HepG2 (cell line): ENCODE measurements around the gene GALNTL6. TPM values are rescaled to one million over a fixed set of nuclear protein-coding genes. Genes with fewer than 3 reads are reported as not detected.

Experiments
- ATAC-seq: fragments of 200-7000 bp; cut with Tn5 transposase; 3 replicates; pipeline ENCODE4 v1.9.1; 2020; ENCODE audit warnings: mild to moderate bottlenecking, moderate library complexity
- BruUV-seq: library from RNA; stranded (reverse); fragments of 400-500 nt; replicated peaks from 2 replicates; lab custom pipeline; 2021; lab: Mats Ljungman, UMichigan
- CTCF ChIA-PET: fragments of 300-600 bp; formaldehyde crosslinking; extraction: SDS; loops from one replicate; lab custom pipeline; 2021; ENCODE audit warnings: low total read pairs, inconsistent platforms, low intra/inter-chr PET ratio; lab: Yijun Ruan, JAX
- POLR2A ChIA-PET: fragments of 350-600 bp; sonication (Branson Sonifier 250); formaldehyde crosslinking; loops from one replicate; lab custom pipeline; 2020; ENCODE audit warnings: antibody characterized with exemption, inconsistent platforms; lab: Yijun Ruan, JAX
- DNase-seq: peaks from one replicate; pipeline ENCODE4 v3.0.0-alpha.2; 2015; ENCODE audit warnings: low spot score
- FAIRE-seq: peaks from 3 replicates; lab custom pipeline; 2011; peaks lifted over from hg19 to GRCh38; lab: Jason Lieb, UNC
- H2AFZ ChIP-seq: one replicate; pipeline ENCODE4 v1.6.1; 2011; ENCODE audit warnings: low read length, inconsistent platforms
- H3K27ac ChIP-seq: fragments of 300-600 bp; 3 replicates; pipeline ENCODE4 v1.8.0; 2011; ENCODE audit warnings: mixed run types, mild to moderate bottlenecking, mixed read lengths, low read length, inconsistent platforms; ENCODE audit not compliant: insufficient read depth; ENCODE audit errors: extremely low read length
- H3K27me3 ChIP-seq, 2 experiments: fragments of 200-600 bp in 1 of 2; 2 replicates in 1 of 2; 3 replicates in 1 of 2; pipeline versions ENCODE4 v1.6.0 to v1.8.0; 2011; ENCODE audit warnings: low read length in 2 of 2, mild to moderate bottlenecking in 2 of 2, moderate library complexity in 2 of 2, inconsistent platforms in 1 of 2; ENCODE audit not compliant: insufficient read depth in 2 of 2, control insufficient read depth in 1 of 2
- H3K36me3 ChIP-seq, 2 experiments: fragments of 200-600 bp in 1 of 2; replicated peaks in 1 of 2; 2 replicates in 1 of 2; 3 replicates in 1 of 2; pipeline versions ENCODE4 v1.5.1 to v1.8.0; 2011; ENCODE audit warnings: low read length in 2 of 2, inconsistent platforms in 1 of 2; ENCODE audit not compliant: insufficient read depth in 2 of 2, control insufficient read depth in 1 of 2
- H3K4me1 ChIP-seq: 2 replicates; pipeline ENCODE4 v1.5.1; 2012; ENCODE audit warnings: low read length, inconsistent platforms; ENCODE audit not compliant: insufficient read depth
- H3K4me2 ChIP-seq: 2 replicates; pipeline ENCODE4 v1.6.0; 2011; ENCODE audit warnings: low read depth, low read length, inconsistent platforms
- H3K4me3 ChIP-seq, 3 experiments: fragments of 200-600 bp in 1 of 3; sonication (generic), shearing (Covaris generic) in 1 of 3; replicated peaks in 1 of 3; 2 replicates each; pipeline ENCODE4 v1.5.1; 2011 to 2016; ENCODE audit warnings: low read length in 3 of 3, inconsistent platforms in 2 of 3, low read depth in 2 of 3, mild to moderate bottlenecking in 2 of 3, control low read depth in 1 of 3, mixed read lengths in 1 of 3; ENCODE audit not compliant: insufficient read depth in 1 of 3
- H3K79me2 ChIP-seq: one replicate; pipeline ENCODE4 v1.6.1; 2011; ENCODE audit warnings: low read length, inconsistent platforms; ENCODE audit not compliant: insufficient read depth
- H3K9ac ChIP-seq: 2 replicates; pipeline ENCODE4 v1.6.0; 2011; ENCODE audit warnings: mild to moderate bottlenecking, low read depth, low read length, inconsistent platforms; ENCODE audit not compliant: insufficient read depth
- H3K9me3 ChIP-seq: 2 replicates; pipeline ENCODE4 v1.5.1; 2012; ENCODE audit warnings: mild to moderate bottlenecking, low read length
- H4K20me1 ChIP-seq: 2 replicates; pipeline ENCODE4 v1.6.0; 2011; ENCODE audit warnings: inconsistent platforms, mild to moderate bottlenecking, low read length, moderate library complexity; ENCODE audit not compliant: insufficient read depth
- CEBPG ChIP-seq: IDR thresholded peaks from 2 replicates; pipeline ENCODE4 v1.6.1; 2016
- EHMT2 ChIP-seq: fragments of 200-600 bp; sonication (generic); IDR thresholded peaks from 2 replicates; pipeline ENCODE4 v1.7.0; 2017; ENCODE audit warnings: antibody characterized with exemption, low read depth, low read length, borderline replicate concordance
- HMG20A ChIP-seq: IDR thresholded peaks from 2 replicates; pipeline ENCODE4 v1.6.1; 2016; ENCODE audit warnings: borderline replicate concordance
- KLF13 ChIP-seq: sonication (generic); formaldehyde crosslinking; IDR thresholded peaks from 2 replicates; pipeline ENCODE4 v1.4.0; 2020; ENCODE audit warnings: mild to moderate bottlenecking, missing genetic modification reagents
- RBM39 ChIP-seq: fragments of 200-400 bp; formaldehyde crosslinking; IDR thresholded peaks from one replicate; pipeline ENCODE4 v1.6.1; 2018; ENCODE audit warnings: antibody characterized with exemption, mild to moderate bottlenecking, low read depth, low read length; ENCODE audit not compliant: poor library complexity, severe bottlenecking
- WGBS: methylation state at CpG from one replicate; pipeline ENCODE4 v1.1.6; 2017; ENCODE audit warnings: low lambda C conversion rate; 5-methylcytosine and 5-hydroxymethylcytosine counted together
- in situ Hi-C: cut with HindIII; loops from 2 replicates; pipeline ENCODE4 v1.10.0; 2017; ENCODE audit warnings: low pct_unique_long_range_greater_than_20kb; ENCODE audit not compliant: extremely low pct_ligation_motif_present
- intact Hi-C: fragments of 100-400 bp; cut with micrococcal nuclease; formaldehyde crosslinking; loops from one replicate; pipeline ENCODE4 v1.10.0; 2022; ENCODE audit not compliant: unreplicated experiment
- polyA plus RNA-seq, 8 experiments: library from polyadenylated mRNA; depleted of rRNA in 3 of 8; stranded (reverse) in 7 of 8; unstranded in 1 of 8; fragments of >200 nt; fragmentation: Illumina TruSeq in 4 of 8; extraction: Trizol in 4 of 8; gene quantifications; 2 replicates each; pipeline versions ENCODE4 v1.2.1 to v1.2.3, GENCODE V29; 2011 to 2016; ENCODE audit warnings: low read depth in 4 of 8, missing spikeins in 1 of 8, mixed read lengths in 1 of 8; ENCODE audit not compliant: insufficient read depth in 1 of 8
- total RNA-seq, 5 experiments: library from RNA; depleted of rRNA; stranded (reverse); fragments of >200 nt; fragmentation: Illumina TruSeq; extraction: Trizol; gene quantifications; 2 replicates each; pipeline ENCODE4 v1.2.3, GENCODE V29; 2016; ENCODE audit warnings: low read depth in 1 of 5
- TF ChIP-seq, protein P1 (sequence below): sonication (generic); formaldehyde crosslinking; IDR thresholded peaks from 2 replicates; pipeline ENCODE4 v1.4.0; 2020; ENCODE audit warnings: mild to moderate bottlenecking, missing genetic modification reagents
- TF ChIP-seq, protein P2 (sequence below): sonication (generic); formaldehyde crosslinking; IDR thresholded peaks from 2 replicates; pipeline ENCODE4 v1.8.0; 2022; ENCODE audit warnings: mild to moderate bottlenecking, missing genetic modification reagents

GALNTL6 gene
- total and polyA plus RNA-seq, 2 of the 13 experiments (the other 11 are each of a cell fraction or from before 2014, with no cell fraction given) = not detected

DNA sequence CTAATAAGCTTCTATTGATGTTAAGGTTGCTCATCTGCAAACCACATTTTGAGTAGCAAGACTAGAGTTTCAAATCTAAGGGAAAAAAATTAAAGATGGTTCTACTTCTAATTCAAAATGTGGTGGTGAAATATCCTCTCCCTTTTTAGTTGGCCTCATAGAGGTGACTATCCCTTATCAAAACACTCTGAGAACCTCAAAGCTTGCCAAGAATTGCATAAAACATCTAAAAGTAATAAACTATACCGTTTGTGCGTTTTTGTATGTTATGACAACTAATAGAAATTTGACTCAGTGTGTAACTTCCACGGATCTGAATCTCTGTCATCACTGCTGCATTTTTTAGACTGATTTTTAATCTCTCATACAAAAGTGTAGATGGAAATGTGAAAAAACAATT lies 682.6 kb downstream of the GALNTL6 start:
- Histone ChIP-seq H3K27ac (no peak overlapping the region), H3K79me2 (no peaks in the 10 kb centered on the region), H3K9ac (no peak overlapping the region), H3K4me3 (no peak overlapping the region), H2AFZ (no peak overlapping the region), H3K4me2 (no peak overlapping the region), H3K27me3 (no peaks in the 10 kb centered on the region; a peak in 1 of 5 replicates), H3K9me3 (no peaks in the 10 kb centered on the region), H3K36me3 (no peaks in the 10 kb centered on the region), H4K20me1 (no peaks in the 10 kb centered on the region), H3K4me1 (no peaks in the 10 kb centered on the region)
- no peak for FAIRE-seq
- no peak for ATAC-seq
- WGBS = 0% methylated on average over 3 of the region's 3 CpGs
- in situ Hi-C loops (no loop called here), intact Hi-C loops (no loop called here)
- BruUV-seq = no TSS peak
- TF ChIP-seq CEBPG = no peak
- TF ChIP-seq RBM39 = no peak
- TF ChIP-seq KLF13 (CRISPR knock-in tag) = no peak
- TF ChIP-seq HMG20A = no peak
- TF ChIP-seq, protein P1, sequence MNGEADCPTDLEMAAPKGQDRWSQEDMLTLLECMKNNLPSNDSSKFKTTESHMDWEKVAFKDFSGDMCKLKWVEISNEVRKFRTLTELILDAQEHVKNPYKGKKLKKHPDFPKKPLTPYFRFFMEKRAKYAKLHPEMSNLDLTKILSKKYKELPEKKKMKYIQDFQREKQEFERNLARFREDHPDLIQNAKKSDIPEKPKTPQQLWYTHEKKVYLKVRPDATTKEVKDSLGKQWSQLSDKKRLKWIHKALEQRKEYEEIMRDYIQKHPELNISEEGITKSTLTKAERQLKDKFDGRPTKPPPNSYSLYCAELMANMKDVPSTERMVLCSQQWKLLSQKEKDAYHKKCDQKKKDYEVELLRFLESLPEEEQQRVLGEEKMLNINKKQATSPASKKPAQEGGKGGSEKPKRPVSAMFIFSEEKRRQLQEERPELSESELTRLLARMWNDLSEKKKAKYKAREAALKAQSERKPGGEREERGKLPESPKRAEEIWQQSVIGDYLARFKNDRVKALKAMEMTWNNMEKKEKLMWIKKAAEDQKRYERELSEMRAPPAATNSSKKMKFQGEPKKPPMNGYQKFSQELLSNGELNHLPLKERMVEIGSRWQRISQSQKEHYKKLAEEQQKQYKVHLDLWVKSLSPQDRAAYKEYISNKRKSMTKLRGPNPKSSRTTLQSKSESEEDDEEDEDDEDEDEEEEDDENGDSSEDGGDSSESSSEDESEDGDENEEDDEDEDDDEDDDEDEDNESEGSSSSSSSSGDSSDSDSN (CRISPR knock-in tag) = no peak
- TF ChIP-seq EHMT2 = no peak
- TF ChIP-seq, protein P2, sequence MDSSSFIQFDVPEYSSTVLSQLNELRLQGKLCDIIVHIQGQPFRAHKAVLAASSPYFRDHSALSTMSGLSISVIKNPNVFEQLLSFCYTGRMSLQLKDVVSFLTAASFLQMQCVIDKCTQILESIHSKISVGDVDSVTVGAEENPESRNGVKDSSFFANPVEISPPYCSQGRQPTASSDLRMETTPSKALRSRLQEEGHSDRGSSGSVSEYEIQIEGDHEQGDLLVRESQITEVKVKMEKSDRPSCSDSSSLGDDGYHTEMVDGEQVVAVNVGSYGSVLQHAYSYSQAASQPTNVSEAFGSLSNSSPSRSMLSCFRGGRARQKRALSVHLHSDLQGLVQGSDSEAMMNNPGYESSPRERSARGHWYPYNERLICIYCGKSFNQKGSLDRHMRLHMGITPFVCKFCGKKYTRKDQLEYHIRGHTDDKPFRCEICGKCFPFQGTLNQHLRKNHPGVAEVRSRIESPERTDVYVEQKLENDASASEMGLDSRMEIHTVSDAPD (CRISPR knock-in tag) = no peak
- CTCF ChIA-PET = no interaction called here
- no peak for DNase-seq
- POLR2A ChIA-PET = no interaction called here
